ENCODE measurements around the gene SCG5.

GRCh38 chr15:32715276-32715675, 73.8 kb downstream of the SCG5 start:
- TF ChIP-seq CTCF (IDR thresholded peaks at IDR 0.05; ENCODE audit: insufficient read depth, low read depth, low read length) (no peak), EZH2 (IDR thresholded peaks at IDR 0.05; ENCODE audit: insufficient read depth, low read length) (no peak)

Measured in astrocyte (in vitro differentiated cells and primary cell).